Smooth muscle cell (in vitro differentiated cells): ENCODE data around the gene FHAD1. TPM values are rescaled to one million over a fixed set of nuclear protein-coding genes. Genes with fewer than 3 reads are reported as not detected.

Source experiments
- DNase-seq: peaks from one replicate; lab custom pipeline; 2025; ENCODE audit not compliant: unreplicated experiment; lab: John Stamatoyannopoulos, UW
- H2AFZ ChIP-seq: fragments of 200-600 bp; sonication (generic); 2 replicates; pipeline ENCODE4 v1.6.0; 2016; ENCODE audit warnings: antibody characterized with exemption, low read depth, mild to moderate bottlenecking
- H3F3A ChIP-seq: fragments of 200-600 bp; sonication (generic); 2 replicates; pipeline ENCODE4 v1.6.0; 2017; ENCODE audit warnings: antibody characterized with exemption, low read depth
- H3K27ac ChIP-seq: fragments of 200-600 bp; sonication (generic); 2 replicates; pipeline ENCODE4 v1.5.1; 2016; ENCODE audit warnings: low read depth, mild to moderate bottlenecking
- H3K27me3 ChIP-seq: fragments of 200-600 bp; sonication (generic); 2 replicates; pipeline ENCODE4 v1.6.1; 2016; ENCODE audit warnings: low read depth, mild to moderate bottlenecking
- H3K36me3 ChIP-seq: fragments of 200-600 bp; sonication (generic); 2 replicates; pipeline ENCODE4 v1.5.1; 2016; ENCODE audit warnings: low read depth
- H3K4me1 ChIP-seq: fragments of 200-600 bp; sonication (generic); 2 replicates; pipeline ENCODE4 v1.5.1; 2016; ENCODE audit warnings: low read depth
- H3K4me2 ChIP-seq: fragments of 200-600 bp; sonication (generic); 2 replicates; pipeline ENCODE4 v1.6.0; 2016; ENCODE audit warnings: mild to moderate bottlenecking
- H3K4me3 ChIP-seq: fragments of 200-600 bp; sonication (generic); 2 replicates; pipeline ENCODE4 v1.5.1; 2016; ENCODE audit warnings: mild to moderate bottlenecking
- H3K79me2 ChIP-seq: fragments of 200-600 bp; sonication (generic); 2 replicates; pipeline ENCODE4 v1.6.0; 2016; ENCODE audit warnings: low read depth, mild to moderate bottlenecking
- H3K9ac ChIP-seq: fragments of 200-600 bp; sonication (generic); 2 replicates; pipeline ENCODE4 v1.6.0; 2016; ENCODE audit warnings: low read depth
- H3K9me3 ChIP-seq: fragments of 200-600 bp; sonication (generic); replicated peaks from 2 replicates; pipeline ENCODE4 v1.5.1; 2016; ENCODE audit warnings: low read depth
- H4K20me1 ChIP-seq: fragments of 200-600 bp; sonication (generic); 2 replicates; pipeline ENCODE4 v1.6.0; 2016; ENCODE audit warnings: low read depth
- CTCF ChIP-seq: fragments of 200-600 bp; sonication (generic); IDR thresholded peaks from 2 replicates; pipeline ENCODE4 v1.5.1; 2017; ENCODE audit warnings: borderline replicate concordance, mild to moderate bottlenecking, antibody characterized with exemption; ENCODE audit not compliant: insufficient read depth, poor library complexity, severe bottlenecking
- WGBS: methylation state at CpG from one replicate; pipeline ENCODE4 v1.1.7; 2016; ENCODE audit warnings: low lambda C conversion rate; 5-methylcytosine and 5-hydroxymethylcytosine counted together
- polyA plus RNA-seq: library from polyadenylated mRNA; unstranded; fragments of >200 nt; fragmentation: Nextera tagmentation; extraction: Ambion mirVana; gene quantifications from 2 replicates; pipeline ENCODE4 v1.2.1, GENCODE V29; 2016
- total RNA-seq: library from RNA; depleted of rRNA; stranded (reverse); fragments of >200 nt; gene quantifications from 2 replicates; pipeline ENCODE4 v1.2.3, GENCODE V29; 2014

FHAD1 gene
- total and polyA plus RNA-seq, 2 experiments from 2014 or later = 0.33 TPM; not detected in 1

- Histone ChIP-seq H3K27ac (no peak overlapping the region), H3K4me3 (no peak overlapping the region), H3K4me1 (no peaks in the 10 kb centered on the region), H3K4me2 (no peak overlapping the region), H3K79me2 (no peaks in the 10 kb centered on the region), H2AFZ (no peak overlapping the region), H3K9me3 (no peaks in the 10 kb centered on the region), H3F3A (no peaks in the 10 kb centered on the region), H3K27me3 (peaks cover 18% of the 10 kb centered on the region), H3K9ac (no peak overlapping the region), H4K20me1 (no peaks in the 10 kb centered on the region), H3K36me3 (no peaks in the 10 kb centered on the region)
- no peak for DNase-seq
- WGBS = 88% methylated on average over 14 of the region's 16 CpGs
- TF ChIP-seq CTCF = no peak
Measured at GRCh38 chr1:15312626-15313411, 65.8 kb downstream of the FHAD1 start.

GRCh38 chr1:15314328-15315281 lies 67.6 kb downstream of the FHAD1 start:
- Histone ChIP-seq H3K4me1 (no peaks in the 10 kb centered on the region), H3K27me3 (peaks cover 18% of the 10 kb centered on the region), H3K9ac (no peak overlapping the region), H3K79me2 (no peaks in the 10 kb centered on the region), H3F3A (no peaks in the 10 kb centered on the region), H3K9me3 (no peaks in the 10 kb centered on the region), H4K20me1 (no peaks in the 10 kb centered on the region), H3K36me3 (no peaks in the 10 kb centered on the region), H3K27ac (no peak overlapping the region), H3K4me2 (no peak overlapping the region), H3K4me3 (no peak overlapping the region), H2AFZ (no peak overlapping the region)
- no peak for DNase-seq
- 93% methylated on average over 20 of the region's 26 CpGs for WGBS
- TF ChIP-seq CTCF = no peak

GRCh38 chr1:15315815-15316214 lies 68.8 kb downstream of the FHAD1 start:
- no peak for DNase-seq
- 72% methylated on average over 7 of the region's 7 CpGs for WGBS
- H3K27ac ChIP-seq = no peak overlapping the region

More at GRCh38 chr1:15315815-15316214, 68.8 kb downstream of the FHAD1 start:
- H2AFZ ChIP-seq = no peak overlapping the region
- no peak overlapping the region for H3K4me3 ChIP-seq
- no peak overlapping the region for H3K9ac ChIP-seq
- H3K4me1 ChIP-seq = no peaks in the 10 kb centered on the region
- H3K9me3 ChIP-seq = peaks cover 7% of the 10 kb centered on the region
- no peaks in the 10 kb centered on the region for H3K36me3 ChIP-seq
- no peaks in the 10 kb centered on the region for H3K79me2 ChIP-seq
- peaks cover 18% of the 10 kb centered on the region for H3K27me3 ChIP-seq
- no peak overlapping the region for H3K4me2 ChIP-seq
- no peaks in the 10 kb centered on the region for H3F3A ChIP-seq
- H4K20me1 ChIP-seq = no peaks in the 10 kb centered on the region
- no peak for TF ChIP-seq CTCF
